ENCODE results near the gene MPRIP. TPM values are rescaled to one million over a fixed set of nuclear protein-coding genes. Genes with fewer than 3 reads are reported as not detected.

The MPRIP gene
- total RNA-seq, 1 donor from 2014 or later, result 102 TPM

- no peak overlapping the region for H3K4me3 ChIP-seq (ENCODE audit: low read depth, low read length)
- no peak for TF ChIP-seq CTCF (conservative IDR thresholded peaks at IDR 0.05; ENCODE audit: low read depth, low read length)
- DNase-seq (ENCODE audit: low read depth), result no peak
These were observed 128.9 kb downstream of the MPRIP start for GRCh38 chr17:17171186-17171585.

GRCh38 chr17:17172001-17172939, 130.0 kb downstream of the MPRIP start:
- DNase-seq (ENCODE audit: low read depth), result no peak
- TF ChIP-seq CTCF (conservative IDR thresholded peaks at IDR 0.05; ENCODE audit: low read depth, low read length), result no peak
- no peak overlapping the region for H3K4me3 ChIP-seq (ENCODE audit: low read depth, low read length)

- no peak for DNase-seq (ENCODE audit: low read depth)
- no peak overlapping the region for H3K4me3 ChIP-seq (ENCODE audit: low read depth, low read length)
- no peak for TF ChIP-seq CTCF (conservative IDR thresholded peaks at IDR 0.05; ENCODE audit: low read depth, low read length)
These were observed 130.7 kb downstream of the MPRIP start for GRCh38 chr17:17172990-17173389.

- no peak overlapping the region for H3K4me3 ChIP-seq (ENCODE audit: low read depth, low read length)
- no peak for DNase-seq (ENCODE audit: low read depth)
- TF ChIP-seq CTCF (conservative IDR thresholded peaks at IDR 0.05; ENCODE audit: low read depth, low read length), result no peak
These were observed 131.7 kb downstream of the MPRIP start for GRCh38 chr17:17173921-17174320.

- no peak overlapping the region for H3K4me3 ChIP-seq (ENCODE audit: low read depth, low read length)
- DNase-seq (ENCODE audit: low read depth), result no peak
- TF ChIP-seq CTCF (conservative IDR thresholded peaks at IDR 0.05; ENCODE audit: low read depth, low read length), result no peak
These were observed 133.1 kb downstream of the MPRIP start for GRCh38 chr17:17175340-17175739.

GRCh38 chr17:17175917-17176316, 133.7 kb downstream of the MPRIP start:
- no peak for DNase-seq (ENCODE audit: low read depth)
- no peak overlapping the region for H3K4me3 ChIP-seq (ENCODE audit: low read depth, low read length)
- TF ChIP-seq CTCF (conservative IDR thresholded peaks at IDR 0.05; ENCODE audit: low read depth, low read length), result no peak

GRCh38 chr17:17176341-17176740, 134.1 kb downstream of the MPRIP start:
- H3K4me3 ChIP-seq (ENCODE audit: low read depth, low read length), result no peak overlapping the region
- no peak for DNase-seq (ENCODE audit: low read depth)
- no peak for TF ChIP-seq CTCF (conservative IDR thresholded peaks at IDR 0.05; ENCODE audit: low read depth, low read length)

Data from epithelial cell of proximal tubule (primary cell).